ENCODE measurements around the gene RBL1. TPM values are rescaled to one million over a fixed set of nuclear protein-coding genes. Genes with fewer than 3 reads are reported as not detected.

RBL1 gene
- total RNA-seq, result 8.8 and 21.3 TPM in 2 replicates

GRCh38 chr20:37095599-37096414 lies at the start of gene RBL1:
Gene RBL1, minus strand, starts transcription at chr20:37095997. Its CDS starts 69 bp downstream, at chr20:37095928.

GRCh38 chr20:36951198-36951978 lies 144.4 kb downstream of the RBL1 start, which contains the start of gene SAMHD1:
Gene SAMHD1, minus strand, starts transcription at chr20:36951708. Its CDS starts 65 bp downstream, at chr20:36951643.

Small RNA genes within 50 kb of the gene (small RNA-seq; reads per million reads assigned to genes)
- gene RPS3AP3, result 0.08 reads per million

Other genes starting within 250 kb of the RBL1 start
- gene TLDC2, start 219.9 kb downstream of the RBL1 start, total RNA-seq, result not detected in 2 replicates
- gene SAMHD1, start 144.3 kb downstream of the RBL1 start, total RNA-seq, result 40.1 and 75.0 TPM in 2 replicates
- gene RPN2, start 83.3 kb upstream of the RBL1 start, total RNA-seq, result 234 and 252 TPM in 2 replicates
- 0.59 and 1.5 TPM in 2 replicates for gene MROH8, start 83.6 kb upstream of the RBL1 start, total RNA-seq
- not detected in 2 replicates for gene GHRH, start 165.8 kb upstream of the RBL1 start, total RNA-seq
- gene MANBAL, start 193.7 kb upstream of the RBL1 start, total RNA-seq, result 9.8 and 12.9 TPM in 2 replicates

All from subcutaneous preadipocyte (primary cell).